HL-60 (cell line): ENCODE measurements around the gene CUL2.

Experiments
- DNase-seq, 2 experiments: peaks; one replicate each; pipeline ENCODE4 v3.0.0-alpha.2; 2010 to 2020; ENCODE audit warnings: low read depth in 1 of 2, low spot score in 1 of 2
- H3K27ac ChIP-seq: fragments of 250-450 bp; sonication (Bioruptor Pico); replicated peaks from 2 replicates; pipeline ENCODE4 v1.5.1; 2020; ENCODE audit warnings: mild to moderate bottlenecking, moderate library complexity
- H3K27me3 ChIP-seq: fragments of 250-450 bp; sonication (Bioruptor Pico); 2 replicates; pipeline ENCODE4 v1.5.1; 2021; ENCODE audit warnings: mild to moderate bottlenecking, moderate library complexity; ENCODE audit not compliant: insufficient read depth, poor library complexity, severe bottlenecking
- H3K4me3 ChIP-seq: replicated peaks from 2 replicates; pipeline ENCODE4 v1.5.1; 2011; ENCODE audit warnings: mild to moderate bottlenecking, control low read depth, low read length; ENCODE audit not compliant: insufficient read depth
- GABPA ChIP-seq: IDR thresholded peaks from 2 replicates; pipeline ENCODE4 v1.6.1; 2012; ENCODE audit warnings: low read depth
- POLR2AphosphoS5 ChIP-seq: IDR thresholded peaks from 2 replicates; pipeline ENCODE4 v1.6.1; 2012; ENCODE audit warnings: low read depth
- SPI1 ChIP-seq: IDR thresholded peaks from 2 replicates; pipeline ENCODE4 v1.6.1; 2012; ENCODE audit warnings: low read depth, mild to moderate bottlenecking, borderline replicate concordance
- TF ChIP-seq, protein P1 (sequence below): IDR thresholded peaks from one replicate; pipeline ENCODE4 v1.5.1; 2011; ENCODE audit warnings: low read length, control low read depth, inconsistent platforms; ENCODE audit not compliant: insufficient read depth
- TF ChIP-seq, protein P2 (sequence below): IDR thresholded peaks from 2 replicates; pipeline ENCODE4 v1.6.1; 2012; ENCODE audit warnings: low read depth; ENCODE audit not compliant: insufficient replicate concordance

CUL2 gene

DNA sequence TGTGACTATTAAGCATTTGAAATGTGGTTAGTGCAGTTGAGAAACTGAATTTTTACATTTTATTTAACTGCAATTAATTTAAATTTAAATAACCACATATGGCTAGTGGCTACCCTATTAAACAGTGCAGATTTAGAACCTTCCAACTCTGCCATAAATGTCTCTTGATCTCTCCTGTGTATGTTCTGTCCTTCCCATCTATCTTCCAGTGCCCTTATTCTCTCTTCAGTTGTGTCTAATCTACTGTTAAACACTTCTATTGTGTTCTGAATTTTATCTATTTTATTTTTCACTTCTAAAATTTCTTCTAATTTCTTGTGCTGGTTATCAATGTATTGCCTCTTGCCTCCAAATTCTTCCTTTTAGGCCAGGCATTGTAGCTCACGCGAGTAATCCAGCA, 105.0 kb downstream of the CUL2 start:
- TF ChIP-seq POLR2AphosphoS5 (no peak), SPI1 (no peak), GABPA (no peak)
- TF ChIP-seq, protein P1, sequence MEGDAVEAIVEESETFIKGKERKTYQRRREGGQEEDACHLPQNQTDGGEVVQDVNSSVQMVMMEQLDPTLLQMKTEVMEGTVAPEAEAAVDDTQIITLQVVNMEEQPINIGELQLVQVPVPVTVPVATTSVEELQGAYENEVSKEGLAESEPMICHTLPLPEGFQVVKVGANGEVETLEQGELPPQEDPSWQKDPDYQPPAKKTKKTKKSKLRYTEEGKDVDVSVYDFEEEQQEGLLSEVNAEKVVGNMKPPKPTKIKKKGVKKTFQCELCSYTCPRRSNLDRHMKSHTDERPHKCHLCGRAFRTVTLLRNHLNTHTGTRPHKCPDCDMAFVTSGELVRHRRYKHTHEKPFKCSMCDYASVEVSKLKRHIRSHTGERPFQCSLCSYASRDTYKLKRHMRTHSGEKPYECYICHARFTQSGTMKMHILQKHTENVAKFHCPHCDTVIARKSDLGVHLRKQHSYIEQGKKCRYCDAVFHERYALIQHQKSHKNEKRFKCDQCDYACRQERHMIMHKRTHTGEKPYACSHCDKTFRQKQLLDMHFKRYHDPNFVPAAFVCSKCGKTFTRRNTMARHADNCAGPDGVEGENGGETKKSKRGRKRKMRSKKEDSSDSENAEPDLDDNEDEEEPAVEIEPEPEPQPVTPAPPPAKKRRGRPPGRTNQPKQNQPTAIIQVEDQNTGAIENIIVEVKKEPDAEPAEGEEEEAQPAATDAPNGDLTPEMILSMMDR = no peak
- TF ChIP-seq, protein P2, sequence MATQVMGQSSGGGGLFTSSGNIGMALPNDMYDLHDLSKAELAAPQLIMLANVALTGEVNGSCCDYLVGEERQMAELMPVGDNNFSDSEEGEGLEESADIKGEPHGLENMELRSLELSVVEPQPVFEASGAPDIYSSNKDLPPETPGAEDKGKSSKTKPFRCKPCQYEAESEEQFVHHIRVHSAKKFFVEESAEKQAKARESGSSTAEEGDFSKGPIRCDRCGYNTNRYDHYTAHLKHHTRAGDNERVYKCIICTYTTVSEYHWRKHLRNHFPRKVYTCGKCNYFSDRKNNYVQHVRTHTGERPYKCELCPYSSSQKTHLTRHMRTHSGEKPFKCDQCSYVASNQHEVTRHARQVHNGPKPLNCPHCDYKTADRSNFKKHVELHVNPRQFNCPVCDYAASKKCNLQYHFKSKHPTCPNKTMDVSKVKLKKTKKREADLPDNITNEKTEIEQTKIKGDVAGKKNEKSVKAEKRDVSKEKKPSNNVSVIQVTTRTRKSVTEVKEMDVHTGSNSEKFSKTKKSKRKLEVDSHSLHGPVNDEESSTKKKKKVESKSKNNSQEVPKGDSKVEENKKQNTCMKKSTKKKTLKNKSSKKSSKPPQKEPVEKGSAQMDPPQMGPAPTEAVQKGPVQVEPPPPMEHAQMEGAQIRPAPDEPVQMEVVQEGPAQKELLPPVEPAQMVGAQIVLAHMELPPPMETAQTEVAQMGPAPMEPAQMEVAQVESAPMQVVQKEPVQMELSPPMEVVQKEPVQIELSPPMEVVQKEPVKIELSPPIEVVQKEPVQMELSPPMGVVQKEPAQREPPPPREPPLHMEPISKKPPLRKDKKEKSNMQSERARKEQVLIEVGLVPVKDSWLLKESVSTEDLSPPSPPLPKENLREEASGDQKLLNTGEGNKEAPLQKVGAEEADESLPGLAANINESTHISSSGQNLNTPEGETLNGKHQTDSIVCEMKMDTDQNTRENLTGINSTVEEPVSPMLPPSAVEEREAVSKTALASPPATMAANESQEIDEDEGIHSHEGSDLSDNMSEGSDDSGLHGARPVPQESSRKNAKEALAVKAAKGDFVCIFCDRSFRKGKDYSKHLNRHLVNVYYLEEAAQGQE = no peak
- no peak overlapping the region for H3K27ac ChIP-seq
- no peak for DNase-seq

DNA sequence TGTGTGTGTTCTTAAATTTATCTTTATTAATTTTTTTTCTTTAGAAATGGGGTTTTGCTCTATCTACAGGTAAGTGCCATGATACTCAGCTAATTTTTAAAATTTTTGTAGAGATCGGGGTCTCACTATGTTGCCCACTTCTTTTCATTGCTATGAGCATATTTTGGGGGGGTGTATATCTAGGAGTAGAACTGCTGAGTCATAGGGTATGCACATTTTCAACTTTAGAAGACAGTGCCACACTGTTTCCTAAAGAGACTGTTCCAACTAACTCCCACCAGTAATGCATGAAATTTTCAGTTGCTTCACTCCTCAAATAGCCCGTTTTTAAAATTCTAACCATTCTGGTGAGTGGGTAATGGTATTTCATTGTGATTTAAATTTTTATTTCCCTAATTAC, 108.3 kb downstream of the CUL2 start:
- Histone ChIP-seq H3K4me3 (no peak overlapping the region), H3K27me3 (no peaks in the 10 kb centered on the region), H3K27ac (no peak overlapping the region)
- no peak for DNase-seq
- TF ChIP-seq, protein P1 = no peak
- TF ChIP-seq, protein P2 = no peak
- TF ChIP-seq GABPA (no peak), SPI1 (no peak), POLR2AphosphoS5 (no peak)

More for the DNA sequence above, 105.0 kb downstream of the CUL2 start:
- Histone ChIP-seq H3K27me3 (no peaks in the 10 kb centered on the region), H3K4me3 (no peak overlapping the region)

DNA sequence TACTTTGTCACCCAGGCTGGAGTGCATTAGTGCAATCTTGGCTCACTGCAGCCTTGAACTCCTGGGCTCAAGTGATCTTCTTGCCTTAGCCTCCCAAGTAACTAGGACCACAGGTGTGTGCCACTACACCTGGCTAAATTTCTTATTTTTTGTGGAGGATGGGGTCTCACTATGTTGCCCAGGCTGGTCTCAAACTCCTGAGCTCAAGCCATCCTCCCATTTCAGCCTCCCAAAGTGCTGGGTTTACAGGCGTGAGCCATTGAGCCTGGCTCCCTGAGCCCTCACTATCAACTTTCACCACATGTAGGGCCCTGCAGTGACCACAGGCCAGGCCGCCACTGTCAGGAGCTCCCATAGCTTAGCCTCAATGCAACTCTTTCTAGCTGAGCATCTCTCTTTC, 110.2 kb downstream of the CUL2 start:
- Histone ChIP-seq H3K27me3 (no peaks in the 10 kb centered on the region), H3K27ac (no peak overlapping the region), H3K4me3 (no peak overlapping the region)
- TF ChIP-seq GABPA (no peak), POLR2AphosphoS5 (no peak)
- TF ChIP-seq, protein P1 = no peak
- TF ChIP-seq, protein P2 = no peak
- DNase-seq = no peak
